Measurements from ENCODE around the gene TCF15. TPM values are rescaled to one million over a fixed set of nuclear protein-coding genes. Genes with fewer than 3 reads are reported as not detected.
"Not testable (repeated sequence)": the region's sequence is repeated elsewhere in the genome, so short reads cannot be mapped to it uniquely, and the experiment has no call there.

Gene TCF15
- total RNA-seq, 2 experiments from 2014 or later, result not detected

GRCh38 chr20:598133-598850, 11.8 kb downstream of the TCF15 start:
- Mint-ChIP-seq H3K36me3 (ENCODE audit: low read depth) (no peaks in the 10 kb centered on the region), H3K27ac (no peak overlapping the region), H3K4me1 (no peaks in the 10 kb centered on the region), H3K9me3 (no peaks in the 10 kb centered on the region), H3K27me3 (no peaks in the 10 kb centered on the region), H3K4me3 (no peak overlapping the region)
- no peak for DNase-seq
- ChIA-PET CTCF (interaction anchor here (1.7 kb wide), 1 partner anchor 13 kb away, joined by 4 read pairs; no protein-coding TSS in a partner anchor), POLR2A (no interaction called here)

DNA sequence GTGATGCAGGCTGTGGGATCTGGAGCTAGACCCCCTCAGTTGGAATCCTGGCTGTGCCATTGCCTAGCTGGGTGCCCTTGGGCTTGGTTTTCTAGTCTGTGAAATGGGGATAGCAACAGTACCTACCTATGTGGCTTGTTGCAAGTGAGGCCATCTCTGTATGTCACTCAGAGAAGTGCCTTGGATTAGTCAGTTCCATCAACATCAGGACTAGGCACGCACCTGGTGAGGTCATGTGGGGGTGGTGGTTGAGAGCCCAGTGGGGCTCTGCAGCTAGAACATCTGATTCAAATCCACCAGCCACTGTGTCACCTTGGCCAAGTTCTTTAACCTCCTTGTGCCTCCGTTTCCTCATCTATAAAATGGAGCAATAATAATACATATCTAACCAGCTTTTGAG, 12.5 kb downstream of the TCF15 start:
- ChIA-PET CTCF (no interaction called here), POLR2A (no interaction called here)
- no peak for DNase-seq
- Mint-ChIP-seq H3K27ac (no peak overlapping the region), H3K4me1 (no peaks in the 10 kb centered on the region), H3K9me3 (no peaks in the 10 kb centered on the region), H3K27me3 (no peaks in the 10 kb centered on the region), H3K4me3 (no peak overlapping the region), H3K36me3 (ENCODE audit: low read depth) (no peaks in the 10 kb centered on the region)

GRCh38 chr20:595330-596308, 14.5 kb downstream of the TCF15 start:
- CTCF ChIA-PET, result interaction anchor here (0.6 kb wide), 1 partner anchor 190 kb away, joined by 3 read pairs; no protein-coding TSS in a partner anchor
- POLR2A ChIA-PET, result no interaction called here
- Mint-ChIP-seq H3K27ac (no peak overlapping the region), H3K4me3 (no peak overlapping the region), H3K27me3 (peaks cover 3% of the 10 kb centered on the region), H3K9me3 (no peaks in the 10 kb centered on the region), H3K36me3 (ENCODE audit: low read depth) (no peaks in the 10 kb centered on the region), H3K4me1 (no peaks in the 10 kb centered on the region)
- DNase-seq, result no peak

DNA sequence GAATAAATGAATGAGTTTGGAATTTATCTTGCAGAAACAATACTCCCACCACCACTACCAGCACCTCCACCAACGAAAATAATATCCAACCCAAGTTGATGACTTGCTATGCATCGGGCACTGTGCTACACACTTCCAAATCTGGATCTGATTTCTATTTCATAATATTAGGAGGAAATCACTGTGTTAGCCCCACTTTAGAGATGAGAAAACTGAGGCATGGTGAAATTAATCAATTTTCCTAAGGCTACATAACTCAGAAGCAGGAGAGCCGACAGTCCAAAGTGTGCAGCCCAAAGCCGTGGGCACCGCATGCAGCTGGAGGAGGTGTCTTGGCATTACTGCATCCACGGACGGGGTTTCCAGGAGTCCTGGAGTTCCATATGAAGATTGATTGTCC, 17.6 kb downstream of the TCF15 start:
- CTCF ChIA-PET, result interaction anchor here (0.8 kb wide), 1 partner anchor 19 kb away, joined by 3 read pairs; no protein-coding TSS in a partner anchor
- Mint-ChIP-seq H3K27me3 (peaks cover 3% of the 10 kb centered on the region), H3K9me3 (no peaks in the 10 kb centered on the region), H3K4me3 (no peak overlapping the region), H3K4me1 (no peaks in the 10 kb centered on the region), H3K36me3 (ENCODE audit: low read depth) (no peaks in the 10 kb centered on the region), H3K27ac (no peak overlapping the region)
- POLR2A ChIA-PET, result no interaction called here
- DNase-seq, result no peak

DNA sequence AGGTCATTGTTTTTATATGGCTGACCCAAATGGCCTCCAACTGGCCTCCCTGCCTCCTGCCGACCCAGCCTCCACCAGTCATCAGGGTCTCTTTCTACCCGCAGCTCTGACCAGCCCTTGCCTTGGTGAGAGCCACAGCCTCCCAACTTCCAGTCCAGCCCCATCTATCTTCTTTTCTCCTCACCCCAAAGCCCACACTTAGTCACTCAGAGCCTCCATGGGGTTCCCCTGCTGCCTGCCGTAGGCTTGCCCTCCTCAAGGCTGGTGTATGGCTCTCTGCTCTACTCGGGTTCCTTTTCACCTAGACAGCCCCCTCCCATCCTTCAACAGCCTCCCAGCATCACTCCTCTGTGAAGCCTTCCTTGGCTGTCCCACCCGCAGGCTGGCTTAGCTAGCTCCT, 18.2 kb downstream of the TCF15 start:
- Mint-ChIP-seq H3K27me3 (peaks cover 4% of the 10 kb centered on the region), H3K4me3 (no peak overlapping the region), H3K9me3 (no peaks in the 10 kb centered on the region), H3K4me1 (no peaks in the 10 kb centered on the region), H3K36me3 (ENCODE audit: low read depth) (no peaks in the 10 kb centered on the region), H3K27ac (no peak overlapping the region)
- no peak for DNase-seq
- ChIA-PET CTCF (no interaction called here), POLR2A (no interaction called here)

DNA sequence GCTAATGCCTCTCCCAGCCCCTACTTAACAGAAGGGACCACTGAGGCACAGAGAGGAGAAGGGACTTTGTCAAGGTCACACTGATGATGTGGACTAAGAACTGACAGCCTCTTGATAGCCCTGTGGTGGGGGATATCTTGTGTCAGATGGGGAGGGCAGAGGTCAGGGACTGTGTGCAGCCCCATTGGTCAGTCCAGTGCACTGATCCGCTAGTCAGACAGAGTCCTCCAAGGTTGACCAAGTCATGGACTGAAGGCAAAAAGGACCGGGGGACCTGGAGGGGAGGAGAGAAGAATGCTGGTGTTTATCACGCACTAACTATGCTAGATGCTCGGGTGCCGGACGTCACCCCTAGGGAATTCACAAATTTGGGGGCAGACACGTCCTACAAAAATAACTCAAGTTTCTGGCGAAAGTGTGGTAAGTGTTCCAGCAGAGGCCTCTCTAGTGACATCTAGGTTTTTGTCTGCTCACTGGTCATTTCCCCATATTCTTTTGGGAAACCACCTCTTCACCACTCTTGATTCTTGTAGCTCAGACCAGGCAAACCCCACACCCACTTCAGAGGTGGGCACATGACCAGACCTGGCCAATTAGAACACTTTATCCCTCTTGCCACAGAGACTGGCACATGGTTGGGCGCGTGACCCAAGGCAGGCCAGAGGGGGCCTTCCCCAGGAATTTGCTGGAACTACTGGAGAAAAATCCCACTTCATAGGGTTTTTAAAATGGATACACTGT, 21.0 kb downstream of the TCF15 start:
- peaks cover 6% of the 10 kb centered on the region for H3K27me3 Mint-ChIP-seq
- H3K36me3 Mint-ChIP-seq (ENCODE audit: low read depth), result no peaks in the 10 kb centered on the region

DNA sequence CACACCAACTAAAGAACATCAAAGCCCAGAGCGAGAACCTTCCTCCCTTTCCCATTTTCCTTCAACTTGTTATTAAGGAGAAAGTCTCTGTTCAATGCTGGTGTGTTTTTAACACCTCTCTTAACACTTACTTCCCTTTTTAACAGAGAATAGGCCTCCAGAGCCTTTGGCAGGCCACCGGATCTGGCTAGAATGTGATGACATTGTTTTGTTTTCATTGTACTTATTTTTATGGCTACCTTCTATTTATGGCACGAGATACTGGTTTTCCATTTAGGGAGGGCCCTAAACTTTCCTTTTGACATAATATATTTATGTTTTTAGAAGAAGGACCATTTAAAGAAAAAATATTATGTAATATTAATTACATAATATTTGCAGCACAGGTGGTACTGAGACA, 21.6 kb downstream of the TCF15 start:
- CTCF ChIA-PET, result no interaction called here
- Mint-ChIP-seq H3K27me3 (peaks cover 7% of the 10 kb centered on the region), H3K27ac (no peak overlapping the region), H3K4me1 (no peaks in the 10 kb centered on the region), H3K4me3 (no peak overlapping the region), H3K36me3 (ENCODE audit: low read depth) (no peaks in the 10 kb centered on the region), H3K9me3 (no peaks in the 10 kb centered on the region)
- no peak for DNase-seq
- POLR2A ChIA-PET, result no interaction called here

More for the DNA sequence above, 21.0 kb downstream of the TCF15 start:
- H3K4me3 Mint-ChIP-seq, result no peak overlapping the region
- CTCF ChIA-PET, result no interaction called here
- no peak for DNase-seq
- H3K27ac Mint-ChIP-seq, result no peak overlapping the region
- H3K4me1 Mint-ChIP-seq, result no peaks in the 10 kb centered on the region
- POLR2A ChIA-PET, result no interaction called here
- no peaks in the 10 kb centered on the region for H3K9me3 Mint-ChIP-seq

- ChIA-PET POLR2A (no interaction called here), CTCF (no interaction called here)
- no peaks in the 10 kb centered on the region for H3K4me1 Mint-ChIP-seq
- H3K36me3 Mint-ChIP-seq (ENCODE audit: low read depth), result no peaks in the 10 kb centered on the region
- no peak overlapping the region for H3K4me3 Mint-ChIP-seq
- H3K9me3 Mint-ChIP-seq, result no peaks in the 10 kb centered on the region
- H3K27me3 Mint-ChIP-seq, result peaks cover 9% of the 10 kb centered on the region
- no peak for DNase-seq
- no peak overlapping the region for H3K27ac Mint-ChIP-seq
Measured at GRCh38 chr20:584971-585301, 25.2 kb downstream of the TCF15 start.

- peaks cover 9% of the 10 kb centered on the region for H3K27me3 Mint-ChIP-seq
- no peaks in the 10 kb centered on the region for H3K36me3 Mint-ChIP-seq (ENCODE audit: low read depth)
- CTCF ChIA-PET, result no interaction called here
- H3K27ac Mint-ChIP-seq, result no peak overlapping the region
- H3K9me3 Mint-ChIP-seq, result no peaks in the 10 kb centered on the region
- POLR2A ChIA-PET, result no interaction called here
- H3K4me3 Mint-ChIP-seq, result no peak overlapping the region
- no peaks in the 10 kb centered on the region for H3K4me1 Mint-ChIP-seq
- no peak for DNase-seq
Measured at GRCh38 chr20:584161-584970, 25.7 kb downstream of the TCF15 start.

GRCh38 chr20:582204-582603, 27.9 kb downstream of the TCF15 start:
- no peak for DNase-seq
- CTCF ChIA-PET, result interaction anchor here (1.3 kb wide), 1 partner anchor 19 kb away, joined by 3 read pairs; no protein-coding TSS in a partner anchor
- no peak overlapping the region for H3K27ac Mint-ChIP-seq

DNA sequence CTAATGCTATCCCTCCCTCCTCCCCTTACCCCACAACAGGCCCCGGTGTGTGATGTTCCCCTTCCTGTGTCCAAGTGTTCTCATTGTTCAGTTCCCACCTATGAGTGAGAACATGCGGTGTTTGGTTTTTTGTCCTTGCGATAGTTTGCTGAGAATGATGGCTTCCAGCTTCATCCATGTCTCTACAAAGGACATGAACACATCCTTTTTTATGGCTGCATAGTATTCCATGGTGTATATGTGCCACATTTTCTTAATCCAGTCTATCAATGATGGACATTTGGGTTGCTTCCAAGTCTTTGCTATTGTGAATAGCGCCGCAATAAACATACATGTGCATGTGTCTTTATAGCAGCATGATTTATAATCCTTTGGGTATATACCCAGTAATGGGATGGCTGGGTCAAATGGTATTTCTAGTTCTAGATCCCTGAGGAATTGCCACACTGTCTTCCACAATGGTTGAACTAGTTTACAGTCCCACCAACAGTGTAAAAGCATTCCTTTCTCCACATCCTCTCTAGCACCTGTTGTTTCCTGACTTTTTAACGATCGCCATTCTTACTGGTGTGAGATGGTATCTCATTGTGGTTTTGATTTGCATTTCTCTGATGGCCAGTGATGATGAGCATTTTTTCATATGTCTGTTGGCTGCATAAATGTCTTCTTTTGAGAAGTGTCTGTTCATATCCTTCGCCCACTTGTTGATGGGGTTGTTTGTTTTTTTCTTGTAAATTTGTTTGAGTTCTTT, 31.0 kb downstream of the TCF15 start:
- DNase-seq, result not testable (repeated sequence)

More at GRCh38 chr20:582204-582603, 27.9 kb downstream of the TCF15 start:
- Mint-ChIP-seq H3K4me3 (no peak overlapping the region), H3K9me3 (no peaks in the 10 kb centered on the region), H3K4me1 (no peaks in the 10 kb centered on the region), H3K36me3 (ENCODE audit: low read depth) (no peaks in the 10 kb centered on the region), H3K27me3 (peaks cover 11% of the 10 kb centered on the region)
- POLR2A ChIA-PET, result no interaction called here

More for the DNA sequence above, 31.0 kb downstream of the TCF15 start:
- H3K4me1 Mint-ChIP-seq; POLR2A ChIA-PET; H3K9me3 Mint-ChIP-seq; CTCF ChIA-PET; H3K27ac Mint-ChIP-seq; H3K4me3 Mint-ChIP-seq; H3K36me3 Mint-ChIP-seq (ENCODE audit: low read depth): not testable (repeated sequence)
- H3K27me3 Mint-ChIP-seq, result peaks cover 11% of the 10 kb centered on the region
